Neural cell (in vitro differentiated cells): ENCODE results near the gene SP3.

Experiments
- CTCF ChIP-seq: fragments of 450-650 bp; IDR thresholded peaks from 2 replicates; pipeline ENCODE4 v1.5.1; 2014; ENCODE audit warnings: antibody characterized with exemption, mild to moderate bottlenecking, moderate library complexity; ENCODE audit not compliant: poor library complexity, severe bottlenecking
- EP300 ChIP-seq: fragments of 450-650 bp; conservative IDR thresholded peaks from 2 replicates; pipeline ENCODE4 v1.6.1; 2014; ENCODE audit warnings: antibody characterized with exemption, mild to moderate bottlenecking, moderate library complexity; ENCODE audit not compliant: poor library complexity, severe bottlenecking
- EZH2 ChIP-seq: fragments of 200-600, 300-800 bp; shearing (Covaris generic), sonication (generic); IDR thresholded peaks from 2 replicates; pipeline ENCODE4 v1.6.1; 2014; ENCODE audit warnings: antibody characterized with exemption, low read length, borderline replicate concordance, mild to moderate bottlenecking; ENCODE audit not compliant: insufficient read depth, poor library complexity, severe bottlenecking
- MXI1 ChIP-seq: fragments of 450-650 bp; conservative IDR thresholded peaks from 2 replicates; pipeline ENCODE4 v1.6.1; 2014; ENCODE audit warnings: antibody characterized with exemption, mild to moderate bottlenecking; ENCODE audit not compliant: poor library complexity, severe bottlenecking
- POLR2AphosphoS5 ChIP-seq: IDR thresholded peaks from 2 replicates; pipeline ENCODE4 v1.6.1; 2012
- RAD21 ChIP-seq: fragments of 450-650 bp; conservative IDR thresholded peaks from 2 replicates; pipeline ENCODE4 v1.6.1; 2014; ENCODE audit warnings: antibody characterized with exemption, mild to moderate bottlenecking, moderate library complexity
- REST ChIP-seq: IDR thresholded peaks from 2 replicates; pipeline ENCODE4 v1.6.1; 2012; ENCODE audit warnings: borderline replicate concordance
- SMC3 ChIP-seq: fragments of 450-650 bp; conservative IDR thresholded peaks from 2 replicates; pipeline ENCODE4 v1.6.1; 2014; ENCODE audit warnings: antibody characterized with exemption, mild to moderate bottlenecking, moderate library complexity; ENCODE audit not compliant: poor library complexity
- TAF1 ChIP-seq: IDR thresholded peaks from 2 replicates; pipeline ENCODE4 v1.6.1; 2012; ENCODE audit warnings: low read depth

GRCh38 chr2:174011796-174012195, 46.6 kb upstream of the SP3 start:
- no peak for TF ChIP-seq CTCF
- TF ChIP-seq TAF1 = no peak
- TF ChIP-seq POLR2AphosphoS5 = no peak
- TF ChIP-seq EZH2 = no peak
- TF ChIP-seq REST = no peak
- no peak for TF ChIP-seq EP300
- no peak for TF ChIP-seq MXI1
- no peak for TF ChIP-seq SMC3
- TF ChIP-seq RAD21 = no peak
